B cell (primary cell): ENCODE results near the gene LAG3. TPM values are rescaled to one million over a fixed set of nuclear protein-coding genes. Genes with fewer than 3 reads are reported as not detected.

Experiments
- ATAC-seq: fragments of 200-7000 bp; cut with Tn5 transposase; one replicate; pipeline ENCODE4 v1.10.0; 2021; ENCODE audit warnings: low read depth, mild to moderate bottlenecking, moderate number of reproducible peaks, moderate library complexity
- CTCF ChIA-PET: fragments of 350-600 bp; sonication (Branson Sonifier 250); formaldehyde crosslinking; loops from one replicate; lab custom pipeline; 2021; ENCODE audit warnings: antibody characterized with exemption, inconsistent platforms; lab: Charles Lee
- POLR2A ChIA-PET: fragments of 350-600 bp; sonication (Branson Sonifier 250); formaldehyde crosslinking; loops from one replicate; lab custom pipeline; 2021; ENCODE audit warnings: antibody characterized with exemption; lab: Charles Lee
- DNase-seq: peaks from one replicate; pipeline ENCODE4 v3.0.0; 2013
- H2AFZ ChIP-seq: 2 replicates; pipeline ENCODE4 v1.6.1; 2012; ENCODE audit warnings: mild to moderate bottlenecking, low read depth, low read length; ENCODE audit not compliant: insufficient read depth, poor library complexity, severe bottlenecking
- H3K27ac ChIP-seq, 2 donors: 1 replicate in 1 of 2; 2 replicates in 1 of 2; pipeline ENCODE4 v1.5.1; 2012 to 2013; ENCODE audit warnings: low read length in 2 of 2, mild to moderate bottlenecking in 2 of 2, moderate library complexity in 1 of 2
- H3K27me3 ChIP-seq, 4 experiments: fragments of 200-600 bp in 1 of 4; sonication (generic) in 1 of 4; replicated peaks in 1 of 4; 1 replicate in 2 of 4; 2 replicates in 2 of 4; pipeline versions ENCODE4 v1.6.1 to v1.7.0; 2013 to 2016; ENCODE audit warnings: low read length in 3 of 4, mild to moderate bottlenecking in 2 of 4, mixed read lengths in 1 of 4, moderate library complexity in 1 of 4; ENCODE audit not compliant: insufficient read depth in 4 of 4, control insufficient read depth in 3 of 4; ENCODE audit errors: control extremely low read depth in 1 of 4
- H3K36me3 ChIP-seq, 2 experiments: replicated peaks in 1 of 2; 1 replicate in 1 of 2; 2 replicates in 1 of 2; pipeline versions ENCODE4 v1.6.1 to v1.7.1; 2013; ENCODE audit warnings: low read length in 1 of 2; ENCODE audit not compliant: insufficient read depth in 2 of 2, control insufficient read depth in 1 of 2; ENCODE audit errors: control extremely low read depth in 1 of 2, extremely low read depth in 1 of 2
- H3K4me1 ChIP-seq, 2 donors: fragments of 200-600 bp in 1 of 2; sonication (generic) in 1 of 2; 1 replicate in 1 of 2; 2 replicates in 1 of 2; pipeline versions ENCODE4 v1.5.1 to v1.6.1; 2013 to 2017; ENCODE audit warnings: low read length in 2 of 2; ENCODE audit not compliant: control insufficient read depth in 2 of 2, insufficient read depth in 2 of 2
- H3K4me2 ChIP-seq: replicated peaks from 2 replicates; pipeline ENCODE3; 2012; ENCODE audit warnings: mild to moderate bottlenecking, low read depth, low read length; ENCODE audit not compliant: poor library complexity, severe bottlenecking
- H3K4me3 ChIP-seq, 5 experiments: fragments of 200-600 bp in 1 of 5; sonication (generic) in 1 of 5; 1 replicate in 3 of 5; 2 replicates in 2 of 5; pipeline versions ENCODE4 v1.5.1 to v1.7.0; 2011 to 2016; ENCODE audit warnings: low read length in 4 of 5, mild to moderate bottlenecking in 4 of 5, low read depth in 2 of 5, control low read depth in 1 of 5, moderate library complexity in 1 of 5; ENCODE audit not compliant: insufficient read depth in 1 of 5; ENCODE audit errors: control extremely low read depth in 1 of 5, extremely low read depth in 1 of 5
- H3K79me2 ChIP-seq: fragments of 200-600 bp; sonication (generic); one replicate; pipeline ENCODE4 v1.6.0; 2016; ENCODE audit warnings: low read length; ENCODE audit not compliant: control insufficient read depth, insufficient read depth
- H3K9ac ChIP-seq: fragments of 200-600 bp; sonication (generic); 2 replicates; pipeline ENCODE4 v1.6.1; 2017; ENCODE audit warnings: mild to moderate bottlenecking, low read length, moderate library complexity
- H3K9me3 ChIP-seq, 3 donors: one replicate each; pipeline versions ENCODE4 v1.6.1 to v1.7.1; 2013; ENCODE audit warnings: low read length in 2 of 3; ENCODE audit not compliant: control insufficient read depth in 2 of 3, insufficient read depth in 1 of 3; ENCODE audit errors: control extremely low read depth in 1 of 3
- H4K20me1 ChIP-seq: 2 replicates; pipeline ENCODE4 v1.6.0; 2012; ENCODE audit warnings: mild to moderate bottlenecking, low read length; ENCODE audit not compliant: insufficient read depth, control insufficient read depth, poor library complexity, severe bottlenecking
- H3K27ac Mint-ChIP-seq: one replicate; pipeline ENCODE4 v1.8.0; 2021; ENCODE audit warnings: mixed read lengths
- H3K27me3 Mint-ChIP-seq: one replicate; pipeline ENCODE4 v1.8.0; 2021; ENCODE audit warnings: mixed read lengths
- H3K4me1 Mint-ChIP-seq: one replicate; pipeline ENCODE4 v1.8.0; 2021; ENCODE audit warnings: mixed read lengths
- H3K4me3 Mint-ChIP-seq: one replicate; pipeline ENCODE4 v1.8.0; 2021; ENCODE audit warnings: mixed read lengths
- H3K9me3 Mint-ChIP-seq: one replicate; pipeline ENCODE4 v1.8.0; 2022; ENCODE audit warnings: mixed read lengths; ENCODE audit not compliant: insufficient read depth
- EZH2 ChIP-seq: IDR thresholded peaks from 2 replicates; pipeline ENCODE4 v1.6.1; 2012; ENCODE audit warnings: borderline replicate concordance, low read depth, mild to moderate bottlenecking, moderate library complexity, low read length; ENCODE audit not compliant: insufficient read depth, poor library complexity, severe bottlenecking
- WGBS: methylation state at CpG from one replicate; pipeline ENCODE4 v1.1.5; 2013; ENCODE audit warnings: missing lambda C conversion rate; ENCODE audit not compliant: insufficient coverage; 5-methylcytosine and 5-hydroxymethylcytosine counted together
- intact Hi-C: fragments of 100-400 bp; cut with micrococcal nuclease; formaldehyde crosslinking; loops from one replicate; pipeline ENCODE4 v1.10.0; 2022
- polyA plus RNA-seq: library from polyadenylated mRNA; depleted of rRNA; stranded (reverse); fragments of >200 nt; gene quantifications from 2 replicates; pipeline ENCODE4 v1.2.3, GENCODE V29; 2012
- total RNA-seq, 2 donors: library from RNA; stranded (reverse); fragments of 120-200 nt in 1 of 2; gene quantifications; 1 replicate in 1 of 2; 2 replicates in 1 of 2; pipeline versions ENCODE4 v1.2.3 to v1.2.4, GENCODE V29; 2013 to 2022
- TF ChIP-seq, protein P1 (sequence below): fragments of 200-600 bp; IDR thresholded peaks from one replicate; pipeline ENCODE4 v1.8.0; 2022; ENCODE audit warnings: antibody characterized with exemption, mild to moderate bottlenecking

Gene LAG3
- total and polyA plus RNA-seq, 2 donors (not counting 1 experiment from before 2014, with no cell fraction given), result not detected

DNA sequence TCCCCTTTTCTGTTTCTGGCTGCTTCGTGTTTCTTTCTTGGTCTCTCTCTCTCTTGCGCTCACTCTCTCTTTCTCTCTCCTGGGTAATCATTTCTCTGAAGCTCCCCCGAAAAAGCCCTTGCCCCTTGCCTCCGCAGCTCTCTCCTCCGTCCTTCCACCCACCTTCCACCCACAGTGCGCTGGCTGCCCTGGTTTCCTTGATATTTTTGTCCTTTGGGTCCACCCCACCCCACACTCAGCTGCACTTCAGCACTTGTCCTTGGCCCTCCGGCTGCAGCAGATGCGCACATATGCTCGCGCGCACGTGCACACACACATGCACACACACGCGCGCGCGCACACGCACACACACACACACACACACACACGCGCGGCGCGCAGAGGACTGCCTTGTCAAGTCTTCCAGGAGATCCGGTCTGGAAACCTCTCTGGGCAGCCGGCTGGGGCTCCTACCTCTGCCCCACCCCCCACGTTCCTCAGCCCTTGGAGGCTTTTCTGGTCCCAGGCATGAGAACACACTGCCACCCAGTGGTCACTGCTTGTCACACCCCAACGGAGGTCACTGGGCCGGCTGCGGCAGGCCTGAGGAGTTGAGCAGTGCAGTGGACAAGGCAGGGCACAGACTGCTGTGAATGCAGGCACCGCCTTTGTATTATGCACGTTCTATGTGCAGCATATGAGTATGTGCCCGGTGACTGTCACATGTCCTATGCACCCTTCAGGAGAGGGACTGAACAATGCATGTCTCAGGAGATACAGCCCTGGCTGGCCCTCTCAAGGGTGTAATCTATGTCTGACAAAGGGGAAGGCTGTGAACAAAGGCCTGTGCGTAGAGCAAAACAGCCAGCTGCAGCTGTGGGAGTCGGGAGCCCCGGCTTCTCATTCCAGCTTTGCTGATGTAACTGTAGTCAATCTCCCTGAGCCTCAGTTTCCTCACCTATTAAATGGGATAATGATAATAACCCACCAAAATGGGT, 6.5 kb downstream of the LAG3 start:
- H3K9me3 Mint-ChIP-seq, result no peaks in the 10 kb centered on the region
- ChIA-PET CTCF (interaction anchor here (0.6 to 7.8 kb wide), 30 partner anchors 9 to 383 kb away, joined by 3 to 109 read pairs (median 4); partner anchors contain the start of genes LPAR5, MLF2, PTMS and ZNF384), POLR2A (interaction anchor here (0.6 to 2.4 kb wide), 4 partner anchors 26 to 364 kb away, joined by 3 to 11 read pairs (median 6); partner anchors contain the start of gene MLF2)
- H3K4me3 Mint-ChIP-seq, result peak overlapping the region; percentile 85
- Histone ChIP-seq H3K9ac (peak overlapping the region; percentile 58), H3K9me3 (peaks cover 0 to 11% (median 0%) of the 10 kb centered on the region in 3 donors), H3K4me3 (peak overlapping the region in 4 of 5 experiments; percentile 48 to 56 (median 50)), H2AFZ (peak overlapping the region; percentile 81), H3K27ac (no peak overlapping the region), H3K4me2 (peak overlapping the region; percentile 79), H3K36me3 (no peaks in the 10 kb centered on the region), H4K20me1 (no peaks in the 10 kb centered on the region), H3K79me2 (no peaks in the 10 kb centered on the region), H3K27me3 (peaks cover 0 to 42% (median 28%) of the 10 kb centered on the region in 4 experiments), H3K4me1 (peaks cover 15% of the 10 kb centered on the region in 2 donors)
- peaks cover 42% of the 10 kb centered on the region for H3K27me3 Mint-ChIP-seq
- peaks cover 11% of the 10 kb centered on the region for H3K4me1 Mint-ChIP-seq
- peak overlapping the region; percentile 34 for H3K27ac Mint-ChIP-seq
- TF ChIP-seq, protein P1, sequence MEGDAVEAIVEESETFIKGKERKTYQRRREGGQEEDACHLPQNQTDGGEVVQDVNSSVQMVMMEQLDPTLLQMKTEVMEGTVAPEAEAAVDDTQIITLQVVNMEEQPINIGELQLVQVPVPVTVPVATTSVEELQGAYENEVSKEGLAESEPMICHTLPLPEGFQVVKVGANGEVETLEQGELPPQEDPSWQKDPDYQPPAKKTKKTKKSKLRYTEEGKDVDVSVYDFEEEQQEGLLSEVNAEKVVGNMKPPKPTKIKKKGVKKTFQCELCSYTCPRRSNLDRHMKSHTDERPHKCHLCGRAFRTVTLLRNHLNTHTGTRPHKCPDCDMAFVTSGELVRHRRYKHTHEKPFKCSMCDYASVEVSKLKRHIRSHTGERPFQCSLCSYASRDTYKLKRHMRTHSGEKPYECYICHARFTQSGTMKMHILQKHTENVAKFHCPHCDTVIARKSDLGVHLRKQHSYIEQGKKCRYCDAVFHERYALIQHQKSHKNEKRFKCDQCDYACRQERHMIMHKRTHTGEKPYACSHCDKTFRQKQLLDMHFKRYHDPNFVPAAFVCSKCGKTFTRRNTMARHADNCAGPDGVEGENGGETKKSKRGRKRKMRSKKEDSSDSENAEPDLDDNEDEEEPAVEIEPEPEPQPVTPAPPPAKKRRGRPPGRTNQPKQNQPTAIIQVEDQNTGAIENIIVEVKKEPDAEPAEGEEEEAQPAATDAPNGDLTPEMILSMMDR, result peak; percentile 90
- no peak for TF ChIP-seq EZH2
- DNase-seq, result peak; percentile 92
- intact Hi-C loops, result loop anchor here (1.0 to 2.0 kb wide), 5 partner anchors 26 to 225 kb away; partner anchors contain the start of genes MLF2 and ZNF384
- WGBS, result 4% methylated on average over 31 of the region's 35 CpGs
- peak; percentile 98 for ATAC-seq
